IMR-90 (cell line): ENCODE measurements around the gene NPB. TPM values are rescaled to one million over a fixed set of nuclear protein-coding genes. Genes with fewer than 3 reads are reported as not detected.

ENCODE experiments used
- ATAC-seq: fragments of 200-7000 bp; cut with Tn5 transposase; 2 replicates; pipeline ENCODE4 v1.9.1; 2020; ENCODE audit warnings: low read depth, mild to moderate bottlenecking, moderate library complexity
- BruUV-seq: library from RNA; stranded (reverse); fragments of 400-500 nt; replicated peaks from 2 replicates; lab custom pipeline; 2021; lab: Mats Ljungman, UMichigan
- CTCF ChIA-PET: fragments of 300-600 bp; formaldehyde crosslinking; extraction: SDS; loops from one replicate; lab custom pipeline; 2021; ENCODE audit warnings: antibody characterized with exemption; lab: Yijun Ruan, JAX
- POLR2A ChIA-PET: fragments of 300-600 bp; sonication (Branson Sonifier 250); formaldehyde crosslinking; loops from one replicate; lab custom pipeline; 2022; ENCODE audit warnings: antibody characterized with exemption; ENCODE audit not compliant: unreplicated experiment; lab: Charles Lee
- DNase-seq: peaks from one replicate; pipeline ENCODE4 v3.0.0; 2013
- H2AFZ ChIP-seq: replicated peaks from 2 replicates; pipeline ENCODE3; 2013; ENCODE audit warnings: low read length, mild to moderate bottlenecking; ENCODE audit not compliant: poor library complexity
- H2AK5ac ChIP-seq: 2 replicates; pipeline ENCODE4 v1.6.1; 2013; ENCODE audit warnings: low read depth, low read length, inconsistent platforms
- H2AK9ac ChIP-seq: replicated peaks from 2 replicates; pipeline ENCODE3; 2013; ENCODE audit warnings: mild to moderate bottlenecking, low read depth, low read length, moderate library complexity; ENCODE audit not compliant: poor library complexity
- H2BK120ac ChIP-seq: 2 replicates; pipeline ENCODE4 v1.6.1; 2013; ENCODE audit warnings: low read depth, low read length, inconsistent platforms
- H2BK15ac ChIP-seq: 3 replicates; pipeline ENCODE4 v1.6.1; 2013; ENCODE audit warnings: low read depth, low read length, inconsistent platforms
- H2BK20ac ChIP-seq: 2 replicates; pipeline ENCODE4 v1.6.1; 2013; ENCODE audit warnings: low read depth, mild to moderate bottlenecking, inconsistent platforms, low read length, moderate library complexity
- H2BK5ac ChIP-seq: 2 replicates; pipeline ENCODE4 v1.6.1; 2013; ENCODE audit warnings: mild to moderate bottlenecking, low read depth, low read length, inconsistent platforms; ENCODE audit not compliant: poor library complexity, severe bottlenecking
- H3K14ac ChIP-seq: replicated peaks from 2 replicates; pipeline ENCODE4 v1.6.1; 2013; ENCODE audit warnings: low read depth, low read length, inconsistent platforms
- H3K18ac ChIP-seq: 2 replicates; pipeline ENCODE4 v1.6.1; 2013; ENCODE audit warnings: low read depth, low read length, control low read depth
- H3K23ac ChIP-seq: 2 replicates; pipeline ENCODE4 v1.6.1; 2013; ENCODE audit warnings: low read depth, low read length, inconsistent platforms
- H3K27ac ChIP-seq: 2 replicates; pipeline ENCODE4 v1.5.1; 2013; ENCODE audit warnings: mild to moderate bottlenecking, control low read depth, low read length; ENCODE audit not compliant: insufficient read depth
- H3K27me3 ChIP-seq: 2 replicates; pipeline ENCODE4 v1.6.1; 2013; ENCODE audit warnings: low read length; ENCODE audit not compliant: control insufficient read depth, insufficient read depth
- H3K36me3 ChIP-seq: 2 replicates; pipeline ENCODE4 v1.6.1; 2013; ENCODE audit warnings: low read length, mixed read lengths; ENCODE audit not compliant: control insufficient read depth, insufficient read depth
- H3K4ac ChIP-seq: 2 replicates; pipeline ENCODE4 v1.6.1; 2013; ENCODE audit warnings: low read depth, low read length, inconsistent platforms
- H3K4me1 ChIP-seq: 2 replicates; pipeline ENCODE4 v1.6.1; 2013; ENCODE audit warnings: low read length, mixed read lengths; ENCODE audit not compliant: control insufficient read depth, insufficient read depth
- H3K4me2 ChIP-seq: 2 replicates; pipeline ENCODE4 v1.6.1; 2013; ENCODE audit warnings: low read depth, mild to moderate bottlenecking, control low read depth, low read length, moderate library complexity
- H3K4me3 ChIP-seq: 2 replicates; pipeline ENCODE4 v1.5.1; 2013; ENCODE audit warnings: low read depth, mild to moderate bottlenecking, control low read depth, low read length, moderate library complexity; ENCODE audit not compliant: insufficient read depth
- H3K56ac ChIP-seq: 2 replicates; pipeline ENCODE4 v1.6.1; 2013; ENCODE audit warnings: low read length, inconsistent platforms; ENCODE audit not compliant: insufficient read depth; ENCODE audit errors: extremely low read depth
- H3K79me1 ChIP-seq, 2 experiments: 2 replicates each; pipeline ENCODE4 v1.6.1; 2013; ENCODE audit warnings: low read length in 2 of 2, inconsistent platforms in 1 of 2, low read depth in 1 of 2
- H3K9ac ChIP-seq: 2 replicates; pipeline ENCODE4 v1.6.1; 2013; ENCODE audit warnings: low read depth, low read length, control low read depth
- H3K9me1 ChIP-seq: 2 replicates; pipeline ENCODE4 v1.6.1; 2013; ENCODE audit warnings: low read length, inconsistent platforms; ENCODE audit not compliant: insufficient read depth
- H3K9me3 ChIP-seq: 2 replicates; pipeline ENCODE4 v1.6.1; 2013; ENCODE audit warnings: low read length; ENCODE audit not compliant: control insufficient read depth, insufficient read depth
- H4K20me1 ChIP-seq: 2 replicates; pipeline ENCODE4 v1.6.1; 2013; ENCODE audit warnings: low read length, inconsistent platforms; ENCODE audit not compliant: insufficient read depth
- H4K5ac ChIP-seq: 2 replicates; pipeline ENCODE4 v1.6.1; 2013; ENCODE audit warnings: mild to moderate bottlenecking, low read depth, low read length, control low read depth
- H4K8ac ChIP-seq, 2 experiments: 2 replicates each; pipeline ENCODE4 v1.6.1; 2013; ENCODE audit warnings: low read depth in 2 of 2, low read length in 2 of 2, control low read depth in 1 of 2, inconsistent platforms in 1 of 2
- H4K91ac ChIP-seq: 2 replicates; pipeline ENCODE4 v1.6.1; 2013; ENCODE audit warnings: low read depth, low read length, inconsistent platforms; ENCODE audit not compliant: insufficient read depth
- CHD1 ChIP-seq: IDR thresholded peaks from 2 replicates; pipeline ENCODE4 v1.6.1; 2012; ENCODE audit warnings: low read depth, low read length, improper control_type of control experiment
- CTCF ChIP-seq: conservative IDR thresholded peaks from 2 replicates; pipeline ENCODE4 v1.5.1; 2012; ENCODE audit warnings: mild to moderate bottlenecking, low read depth, low read length, improper control_type of control experiment
- ELK1 ChIP-seq: fragments of 150-350 bp; IDR thresholded peaks from 2 replicates; pipeline ENCODE4 v1.6.1; 2016; ENCODE audit warnings: low read depth, mild to moderate bottlenecking, low read length, moderate library complexity, borderline replicate concordance
- FOS ChIP-seq: fragments of 150-350 bp; IDR thresholded peaks from 2 replicates; pipeline ENCODE4 v1.6.1; 2016; ENCODE audit warnings: low read depth, low read length
- MAFK ChIP-seq: IDR thresholded peaks from 2 replicates; pipeline ENCODE4 v1.6.1; 2012; ENCODE audit warnings: low read depth, low read length, improper control_type of control experiment
- MAZ ChIP-seq: IDR thresholded peaks from 2 replicates; pipeline ENCODE4 v1.6.1; 2012; ENCODE audit warnings: low read depth, mild to moderate bottlenecking, low read length, improper control_type of control experiment, moderate library complexity, borderline replicate concordance
- MXI1 ChIP-seq: IDR thresholded peaks from 2 replicates; pipeline ENCODE4 v1.6.1; 2012; ENCODE audit warnings: low read depth, mild to moderate bottlenecking, low read length, moderate library complexity, borderline replicate concordance
- POLR2A ChIP-seq: IDR thresholded peaks from 2 replicates; pipeline ENCODE4 v1.6.1; 2012; ENCODE audit warnings: mild to moderate bottlenecking, low read depth, low read length
- RAD21 ChIP-seq: IDR thresholded peaks from 2 replicates; pipeline ENCODE4 v1.6.1; 2012; ENCODE audit warnings: low read length, improper control_type of control experiment
- RCOR1 ChIP-seq: IDR thresholded peaks from 2 replicates; pipeline ENCODE4 v1.6.1; 2012; ENCODE audit warnings: mild to moderate bottlenecking, low read length, improper control_type of control experiment; ENCODE audit not compliant: insufficient replicate concordance
- SMC3 ChIP-seq: fragments of 150-350 bp; IDR thresholded peaks from 2 replicates; pipeline ENCODE4 v1.6.1; 2016; ENCODE audit warnings: low read depth, mild to moderate bottlenecking, antibody characterized with exemption, low read length, moderate library complexity
- USF2 ChIP-seq: fragments of 150-350 bp; IDR thresholded peaks from 2 replicates; pipeline ENCODE4 v1.6.1; 2017; ENCODE audit warnings: mild to moderate bottlenecking, antibody characterized with exemption, low read length, low read depth
- WGBS, 2 experiments: methylation state at CpG; one replicate each; pipeline versions ENCODE4 v1.1.5 to v1.1.7; 2013; ENCODE audit warnings: missing lambda C conversion rate in 2 of 2; ENCODE audit not compliant: insufficient read length in 1 of 2; ENCODE audit errors: extremely low coverage in 2 of 2; 5-methylcytosine and 5-hydroxymethylcytosine counted together
- dilution Hi-C: fragments of 300-500 bp; cut with HindIII; formaldehyde crosslinking; loops from one replicate; pipeline ENCODE4 v1.14.3; 2018; ENCODE audit warnings: low sequenced_read_pairs; ENCODE audit not compliant: unreplicated experiment
- in situ Hi-C: fragments of 300-500 bp; cut with MboI; formaldehyde crosslinking; loops from 3 replicates; pipeline ENCODE4 v1.14.3; 2019; ENCODE audit warnings: low sequenced_read_pairs, inconsistent platforms, mixed read lengths
- intact Hi-C: fragments of 100-400 bp; cut with micrococcal nuclease; formaldehyde crosslinking; loops from 2 replicates; pipeline ENCODE4 v1.10.0; 2022
- polyA plus RNA-seq, 3 experiments: library from polyadenylated mRNA; depleted of rRNA; stranded (reverse); fragments of >200 nt; gene quantifications; 2 replicates each; pipeline ENCODE4 v1.2.3, GENCODE V29; 2012; ENCODE audit warnings: low replicate concordance in 1 of 3
- total RNA-seq: library from RNA; depleted of rRNA; stranded (reverse); fragments of >200 nt; gene quantifications from 2 replicates; pipeline ENCODE4 v1.2.3, GENCODE V29; 2012

The NPB gene
- total and polyA plus RNA-seq, 2 of the 4 experiments (the other 2 are of a cell fraction), result 0.51 TPM; not detected in 1

- Histone ChIP-seq H3K9ac (no peak overlapping the region), H2BK120ac (no peak overlapping the region), H3K9me1 (0 out of 2 replicates have a peak, but pooled peaks cover 4% of the 10 kb centered on the region), H3K9me3 (no peaks in the 10 kb centered on the region), H3K56ac (no peak overlapping the region), H3K36me3 (peaks cover 30% of the 10 kb centered on the region), H3K18ac (no peak overlapping the region), H4K20me1 (peaks cover 14% of the 10 kb centered on the region), H2AK5ac (no peak overlapping the region), H4K8ac (no peak overlapping the region), H3K4me3 (no peak overlapping the region), H4K91ac (no peak overlapping the region), H2BK15ac (no peak overlapping the region), H3K4ac (no peak overlapping the region), H3K23ac (no peak overlapping the region), H3K4me1 (peaks cover 5% of the 10 kb centered on the region), H2AK9ac (peak overlapping the region; percentile 35), H3K79me1 (peaks cover 0 to 18% of the 10 kb centered on the region in 2 experiments; a peak in 2 of 4 replicates), H2BK5ac (no peak overlapping the region), H3K14ac (no peak overlapping the region), H3K27ac (no peak overlapping the region), H2BK20ac (no peak overlapping the region), H2AFZ (no peak overlapping the region), H3K4me2 (no peak overlapping the region), H4K5ac (no peak overlapping the region), H3K27me3 (no peaks in the 10 kb centered on the region)
- no peak for DNase-seq
- in situ Hi-C loops, result no loop called here
- ChIA-PET CTCF (no interaction called here), POLR2A (no interaction called here)
- TF ChIP-seq USF2 (no peak), SMC3 (no peak), ELK1 (no peak), CTCF (no peak), MXI1 (no peak), FOS (no peak), POLR2A (no peak), RAD21 (no peak), RCOR1 (no peak), MAFK (no peak), MAZ (no peak), CHD1 (no peak)
- intact Hi-C loops, result no loop called here
- no peak for ATAC-seq
- WGBS, 2 experiments, result 100% methylated on average over 2 of the region's 11 CpGs; no CpG with 5 or more reads in 1 of the 2 experiments
- BruUV-seq, result no TSS peak
- dilution Hi-C loops, result no loop called here
Measured at GRCh38 chr17:81908793-81909192, 6.8 kb downstream of the NPB start.
